OCI-LY3 (cell line): ENCODE data around the gene DDX51.
A peak's percentile ranks its signal among the peaks of the same experiment; 100 is the strongest.

ENCODE experiments used
- H2AFZ ChIP-seq: fragments of 200-600, 300-600 bp; shearing (Covaris generic); 2 replicates; pipeline ENCODE4 v1.6.0; 2014; ENCODE audit warnings: antibody characterized with exemption, low read depth, low read length
- H3K27ac ChIP-seq: fragments of 200-600, 300-600 bp; sonication (generic); 2 replicates; pipeline ENCODE4 v1.5.1; 2014; ENCODE audit warnings: mild to moderate bottlenecking, low read length, moderate library complexity, mixed read lengths
- H3K27me3 ChIP-seq: fragments of 200-600, 300-600 bp; sonication (generic); 2 replicates; pipeline ENCODE4 v1.6.1; 2014; ENCODE audit warnings: low read depth, low read length, mixed read lengths
- H3K36me3 ChIP-seq: fragments of 200-600, 300-600 bp; sonication (generic); replicated peaks from 2 replicates; pipeline ENCODE3; 2014; ENCODE audit warnings: low read depth, low read length, mixed read lengths
- H3K4me1 ChIP-seq: fragments of 300-600, 200-600 bp; sonication (generic); 2 replicates; pipeline ENCODE4 v1.6.1; 2014; ENCODE audit warnings: low read length, mixed read lengths
- H3K4me2 ChIP-seq: fragments of 200-600, 300-600 bp; sonication (generic); 2 replicates; pipeline ENCODE4 v1.6.1; 2014; ENCODE audit warnings: low read length, mixed read lengths
- H3K4me3 ChIP-seq: fragments of 300-600, 200-600 bp; sonication (generic); 2 replicates; pipeline ENCODE4 v1.5.1; 2014; ENCODE audit warnings: antibody characterized with exemption, mild to moderate bottlenecking, low read length, moderate library complexity
- H3K79me2 ChIP-seq: fragments of 300-600, 200-600 bp; shearing (Covaris generic); 2 replicates; pipeline ENCODE4 v1.6.1; 2014; ENCODE audit warnings: mild to moderate bottlenecking, low read length, mixed read lengths
- H3K9ac ChIP-seq: fragments of 300-600, 200-600 bp; shearing (Covaris generic); 2 replicates; pipeline ENCODE4 v1.6.0; 2014; ENCODE audit warnings: mild to moderate bottlenecking, low read length, moderate library complexity
- H3K9me3 ChIP-seq: fragments of 200-600, 300-600 bp; shearing (Covaris generic); 2 replicates; pipeline ENCODE4 v1.6.1; 2014; ENCODE audit warnings: low read length, mixed read lengths; ENCODE audit not compliant: insufficient read depth
- H4K20me1 ChIP-seq: fragments of 200-600, 300-600 bp; sonication (generic); 2 replicates; pipeline ENCODE4 v1.6.1; 2016; ENCODE audit warnings: low read length, mixed read lengths; ENCODE audit not compliant: insufficient read depth
- CTCF ChIP-seq: fragments of 200-600, 300-600 bp; sonication (generic); IDR thresholded peaks from 2 replicates; pipeline ENCODE4 v1.5.1; 2014; ENCODE audit warnings: antibody characterized with exemption, low read length, low read depth
- EZH2phosphoT487 ChIP-seq: fragments of 200-600 bp; shearing (Covaris generic); IDR thresholded peaks from 2 replicates; pipeline ENCODE4 v1.6.1; 2018; ENCODE audit warnings: antibody characterized with exemption, mixed run types, low read depth

Gene DDX51

GRCh38 chr12:132144115-132144809 lies at the start of gene DDX51, which contains the start of gene NOC4L:
TSS of gene DDX51 (minus strand) at chr12:132144319. CDS start at chr12:132144296, 23 bp downstream.
TSS of gene NOC4L (plus strand) at chr12:132144457. CDS start at chr12:132144489, 32 bp downstream.
- Histone ChIP-seq H3K4me2 (peak within 1 kb of the TSS; percentile 97), H3K27ac (peak within 1 kb of the TSS; percentile 30; the same call in 1 of the 2 replicates), H4K20me1 (no peaks in the 10 kb centered on the region), H3K79me2 (peaks cover 69% of the 10 kb centered on the region), H3K4me1 (peaks cover 16% of the 10 kb centered on the region), H3K9me3 (no peaks in the 10 kb centered on the region), H2AFZ (0 out of 2 replicates have a peak within 1 kb of the TSS, but pooled peaks have one; percentile 76), H3K4me3 (peak within 1 kb of the TSS; percentile 100), H3K36me3 (peaks cover 44% of the 10 kb centered on the region), H3K9ac (peak within 1 kb of the TSS; percentile 90), H3K27me3 (no peaks in the 10 kb centered on the region)
- TF ChIP-seq CTCF (no peak), EZH2phosphoT487 (no peak)

GRCh38 chr12:132191715-132192553 lies 47.8 kb upstream of the DDX51 start:
- Histone ChIP-seq H3K27ac (no peak overlapping the region), H3K4me2 (no peak overlapping the region), H3K9ac (no peak overlapping the region), H3K79me2 (no peaks in the 10 kb centered on the region), H3K27me3 (no peaks in the 10 kb centered on the region), H2AFZ (no peak overlapping the region), H3K9me3 (no peaks in the 10 kb centered on the region), H3K4me1 (no peaks in the 10 kb centered on the region), H3K36me3 (no peaks in the 10 kb centered on the region), H3K4me3 (no peak overlapping the region), H4K20me1 (no peaks in the 10 kb centered on the region)
- TF ChIP-seq CTCF (no peak), EZH2phosphoT487 (no peak)

- Histone ChIP-seq H2AFZ (no peak overlapping the region), H3K4me3 (no peak overlapping the region), H3K36me3 (no peaks in the 10 kb centered on the region), H3K27me3 (no peaks in the 10 kb centered on the region), H3K9ac (no peak overlapping the region), H4K20me1 (no peaks in the 10 kb centered on the region), H3K9me3 (no peaks in the 10 kb centered on the region), H3K4me2 (no peak overlapping the region), H3K27ac (no peak overlapping the region), H3K79me2 (no peaks in the 10 kb centered on the region), H3K4me1 (no peaks in the 10 kb centered on the region)
- TF ChIP-seq CTCF (no peak), EZH2phosphoT487 (no peak)
Measured at GRCh38 chr12:132190834-132191500, 46.8 kb upstream of the DDX51 start.
